AG09309 (cell line): ENCODE measurements around the gene PARD3.

Source experiments
- DNase-seq: peaks from one replicate; pipeline ENCODE4 v3.0.0-alpha.2; 2010; ENCODE audit warnings: low read depth
- H3K4me3 ChIP-seq: 2 replicates; pipeline ENCODE4 v1.5.1; 2011; ENCODE audit warnings: mild to moderate bottlenecking, low read depth, low read length, moderate library complexity; ENCODE audit not compliant: control insufficient read depth
- TF ChIP-seq, protein P1 (sequence below): IDR thresholded peaks from 2 replicates; pipeline ENCODE4 v1.5.1; 2011; ENCODE audit warnings: mild to moderate bottlenecking, low read depth, low read length, inconsistent platforms; ENCODE audit not compliant: insufficient read depth, control insufficient read depth; ENCODE audit errors: missing control alignments

PARD3 gene

DNA sequence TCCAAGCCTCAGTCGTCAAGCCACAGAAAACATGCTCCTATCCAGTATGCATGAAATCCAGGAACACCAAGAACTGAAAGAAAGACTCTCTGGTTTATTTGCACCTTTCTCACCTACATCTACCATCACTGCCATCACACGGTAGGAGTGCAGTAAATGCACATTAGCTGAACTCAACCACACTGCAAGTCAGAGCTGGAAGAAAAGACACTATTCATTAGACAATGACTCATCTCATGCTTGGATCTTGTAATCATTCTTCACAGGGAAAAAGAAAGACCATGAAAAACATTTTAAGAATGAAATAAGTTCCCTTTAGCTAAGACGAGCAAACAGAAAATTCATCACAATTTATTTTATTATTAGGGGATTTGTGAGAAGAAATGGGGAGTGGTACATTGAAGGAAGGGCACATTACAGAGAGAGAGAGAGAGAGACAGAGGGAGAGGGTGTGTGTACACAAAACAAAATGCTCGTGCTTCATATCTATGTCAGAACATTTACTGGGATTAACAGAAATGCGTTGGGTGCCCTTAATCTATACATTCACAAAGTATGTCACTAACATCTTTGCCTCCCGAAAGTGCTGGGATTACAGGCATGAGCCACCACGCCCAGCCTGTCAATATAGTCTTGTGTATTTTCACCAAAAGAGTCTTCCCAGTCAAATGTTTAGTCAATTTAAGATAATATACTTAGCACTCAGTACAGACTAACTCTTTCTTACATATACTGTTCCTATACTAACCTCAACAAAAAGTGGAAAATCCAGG lies 324.9 kb downstream of the PARD3 start:
- H3K4me3 ChIP-seq: no peak overlapping the region
- no peak for DNase-seq
- TF ChIP-seq, protein P1, sequence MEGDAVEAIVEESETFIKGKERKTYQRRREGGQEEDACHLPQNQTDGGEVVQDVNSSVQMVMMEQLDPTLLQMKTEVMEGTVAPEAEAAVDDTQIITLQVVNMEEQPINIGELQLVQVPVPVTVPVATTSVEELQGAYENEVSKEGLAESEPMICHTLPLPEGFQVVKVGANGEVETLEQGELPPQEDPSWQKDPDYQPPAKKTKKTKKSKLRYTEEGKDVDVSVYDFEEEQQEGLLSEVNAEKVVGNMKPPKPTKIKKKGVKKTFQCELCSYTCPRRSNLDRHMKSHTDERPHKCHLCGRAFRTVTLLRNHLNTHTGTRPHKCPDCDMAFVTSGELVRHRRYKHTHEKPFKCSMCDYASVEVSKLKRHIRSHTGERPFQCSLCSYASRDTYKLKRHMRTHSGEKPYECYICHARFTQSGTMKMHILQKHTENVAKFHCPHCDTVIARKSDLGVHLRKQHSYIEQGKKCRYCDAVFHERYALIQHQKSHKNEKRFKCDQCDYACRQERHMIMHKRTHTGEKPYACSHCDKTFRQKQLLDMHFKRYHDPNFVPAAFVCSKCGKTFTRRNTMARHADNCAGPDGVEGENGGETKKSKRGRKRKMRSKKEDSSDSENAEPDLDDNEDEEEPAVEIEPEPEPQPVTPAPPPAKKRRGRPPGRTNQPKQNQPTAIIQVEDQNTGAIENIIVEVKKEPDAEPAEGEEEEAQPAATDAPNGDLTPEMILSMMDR: no peak

DNA sequence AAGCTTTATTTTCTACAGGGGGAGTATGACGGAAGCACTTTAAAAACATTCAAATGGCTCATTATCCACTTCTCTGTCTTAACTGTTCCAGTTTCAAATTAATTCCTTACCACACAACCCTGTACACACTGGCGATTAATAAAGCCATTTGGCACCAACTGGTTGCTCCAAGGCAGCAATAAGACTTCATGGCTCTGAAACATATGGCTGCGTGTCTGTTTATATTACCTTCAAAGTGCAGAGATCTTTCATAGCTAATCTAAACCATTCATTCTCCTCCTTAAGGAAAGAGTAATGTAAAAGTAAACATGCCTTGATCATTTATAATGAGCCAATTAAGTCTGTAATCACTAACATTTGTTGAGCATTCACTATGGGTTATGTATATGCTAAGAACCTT lies 325.7 kb downstream of the PARD3 start:
- TF ChIP-seq, protein P1: no peak
- no peak overlapping the region for H3K4me3 ChIP-seq
- no peak for DNase-seq

DNA sequence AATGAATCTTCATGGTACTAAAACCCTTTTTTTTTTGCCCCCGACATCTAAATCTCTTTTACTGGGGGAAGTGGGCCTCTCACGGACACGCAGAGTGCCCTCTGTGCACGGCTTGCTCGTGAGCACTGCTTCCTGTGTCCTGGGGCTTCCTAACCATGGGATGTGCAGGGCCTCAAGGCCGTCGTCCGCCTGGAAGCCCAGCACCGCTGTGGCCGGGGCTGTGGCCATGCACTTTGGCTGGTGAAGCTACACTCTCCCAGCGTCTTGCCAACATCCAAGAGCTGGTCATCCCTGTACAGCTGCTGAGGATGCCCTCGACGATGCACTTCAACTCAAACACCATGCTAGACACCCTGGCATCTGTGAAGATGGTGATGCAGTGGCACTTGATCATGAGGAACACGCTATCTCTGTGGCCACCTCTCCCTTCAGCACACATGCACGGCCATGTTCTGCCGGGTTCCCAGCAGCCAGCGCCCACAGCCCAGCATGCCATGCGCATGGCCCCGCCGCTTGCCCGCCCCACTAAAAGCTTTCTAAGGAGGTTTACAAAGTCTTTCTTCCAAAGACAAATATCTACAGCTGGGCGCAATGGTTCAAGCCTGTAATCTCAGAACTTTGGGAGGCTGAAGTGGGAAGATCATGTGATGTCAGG lies 326.5 kb downstream of the PARD3 start:
- no peak overlapping the region for H3K4me3 ChIP-seq
- TF ChIP-seq, protein P1: no peak
- DNase-seq: no peak

DNA sequence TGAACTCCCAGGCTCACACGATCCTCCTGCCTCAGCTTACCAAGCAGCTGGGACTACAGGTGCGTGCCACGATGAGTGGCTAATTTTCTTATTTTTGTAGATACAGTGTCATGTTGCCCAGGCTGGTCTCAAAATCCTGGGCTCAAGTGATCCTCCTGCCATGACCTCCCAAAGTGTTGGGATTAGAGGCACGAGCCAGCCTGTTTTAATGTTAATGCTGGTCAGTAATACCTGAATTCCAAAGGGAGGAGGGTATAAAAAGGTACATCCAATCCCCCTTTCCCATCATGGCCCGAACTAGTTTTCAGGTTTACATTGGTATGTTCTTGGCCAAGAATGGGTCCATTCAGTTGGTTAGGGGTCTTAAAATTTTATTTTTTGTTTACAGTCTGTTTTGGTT lies 329.1 kb downstream of the PARD3 start:
- H3K4me3 ChIP-seq: no peak overlapping the region
- TF ChIP-seq, protein P1: no peak
- no peak for DNase-seq

DNA sequence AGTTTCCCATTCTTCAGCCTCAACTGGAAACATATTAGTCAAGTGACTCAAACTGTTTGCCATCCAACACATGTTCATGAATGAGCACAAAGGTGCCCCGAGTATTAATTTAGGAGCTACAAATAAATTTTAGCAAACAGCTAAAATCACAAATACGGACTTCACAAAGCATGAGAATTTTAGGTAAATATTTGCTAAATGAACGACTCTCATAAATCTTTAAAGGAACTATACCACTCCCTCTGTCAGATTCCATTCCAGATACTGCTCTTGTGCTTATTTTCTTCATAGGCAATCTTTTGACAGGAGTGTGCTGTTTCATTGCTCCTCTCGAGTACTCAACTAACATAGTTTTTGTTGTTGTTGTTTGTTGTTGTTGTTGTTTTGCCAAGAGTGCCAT lies 330.9 kb downstream of the PARD3 start:
- DNase-seq: no peak
- TF ChIP-seq, protein P1: no peak
- H3K4me3 ChIP-seq: no peak overlapping the region

DNA sequence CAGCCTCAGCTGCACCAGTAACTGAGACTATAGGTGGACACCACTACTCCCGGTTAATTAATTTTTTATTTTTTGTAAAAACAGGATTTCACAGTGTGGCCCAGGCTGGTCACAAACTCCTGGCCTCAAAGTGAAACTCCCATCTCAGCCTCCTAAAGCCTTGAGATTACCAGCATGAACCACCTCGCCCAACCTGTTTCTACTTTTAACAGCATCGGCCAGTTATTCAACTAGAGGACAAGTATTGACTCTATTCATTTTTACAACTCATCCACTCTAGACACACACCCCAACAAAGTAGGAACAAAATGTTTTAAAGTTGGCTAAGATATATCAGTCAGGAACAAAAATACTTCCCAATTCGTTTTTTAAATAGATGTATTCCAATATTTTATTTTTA lies 334.8 kb downstream of the PARD3 start:
- TF ChIP-seq, protein P1: no peak
- H3K4me3 ChIP-seq: no peak overlapping the region
- no peak for DNase-seq
